Activated naive CD4-positive, alpha-beta T cell treated with anti-CD3 and anti-CD28 coated beads, Interleukin-2, amount 50 U/mL, for 16 hours (primary cell): ENCODE measurements around the gene TMEM8B.

ENCODE experiments used
- DNase-seq: peaks from one replicate; pipeline ENCODE4 v3.0.0-alpha.2; 2020

Gene TMEM8B, protein sequence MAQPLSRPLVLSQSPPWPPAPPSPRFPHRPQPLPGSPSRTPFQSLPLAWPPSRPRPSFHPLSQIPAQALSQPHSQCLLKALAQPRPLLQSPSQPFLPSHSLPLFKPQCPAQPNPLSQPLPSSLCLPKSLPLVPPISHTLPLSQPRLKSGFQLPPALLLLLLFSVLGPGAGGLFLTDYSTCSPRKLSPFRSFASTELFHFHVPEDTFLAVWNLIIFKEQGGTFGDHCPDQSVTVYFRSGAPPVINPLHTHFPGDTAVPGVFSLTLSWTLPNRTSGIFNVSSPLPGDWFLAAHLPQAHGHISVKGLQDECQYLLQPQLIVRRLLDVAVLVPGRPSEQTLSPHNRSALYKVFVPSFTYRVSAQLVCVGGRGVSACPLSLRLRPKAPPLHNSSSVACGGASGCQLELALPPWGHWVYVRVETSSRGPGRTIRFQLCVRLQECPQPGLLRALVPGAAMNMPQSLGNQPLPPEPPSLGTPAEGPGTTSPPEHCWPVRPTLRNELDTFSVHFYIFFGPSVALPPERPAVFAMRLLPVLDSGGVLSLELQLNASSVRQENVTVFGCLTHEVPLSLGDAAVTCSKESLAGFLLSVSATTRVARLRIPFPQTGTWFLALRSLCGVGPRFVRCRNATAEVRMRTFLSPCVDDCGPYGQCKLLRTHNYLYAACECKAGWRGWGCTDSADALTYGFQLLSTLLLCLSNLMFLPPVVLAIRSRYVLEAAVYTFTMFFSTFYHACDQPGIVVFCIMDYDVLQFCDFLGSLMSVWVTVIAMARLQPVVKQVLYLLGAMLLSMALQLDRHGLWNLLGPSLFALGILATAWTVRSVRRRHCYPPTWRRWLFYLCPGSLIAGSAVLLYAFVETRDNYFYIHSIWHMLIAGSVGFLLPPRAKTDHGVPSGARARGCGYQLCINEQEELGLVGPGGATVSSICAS

DNA sequence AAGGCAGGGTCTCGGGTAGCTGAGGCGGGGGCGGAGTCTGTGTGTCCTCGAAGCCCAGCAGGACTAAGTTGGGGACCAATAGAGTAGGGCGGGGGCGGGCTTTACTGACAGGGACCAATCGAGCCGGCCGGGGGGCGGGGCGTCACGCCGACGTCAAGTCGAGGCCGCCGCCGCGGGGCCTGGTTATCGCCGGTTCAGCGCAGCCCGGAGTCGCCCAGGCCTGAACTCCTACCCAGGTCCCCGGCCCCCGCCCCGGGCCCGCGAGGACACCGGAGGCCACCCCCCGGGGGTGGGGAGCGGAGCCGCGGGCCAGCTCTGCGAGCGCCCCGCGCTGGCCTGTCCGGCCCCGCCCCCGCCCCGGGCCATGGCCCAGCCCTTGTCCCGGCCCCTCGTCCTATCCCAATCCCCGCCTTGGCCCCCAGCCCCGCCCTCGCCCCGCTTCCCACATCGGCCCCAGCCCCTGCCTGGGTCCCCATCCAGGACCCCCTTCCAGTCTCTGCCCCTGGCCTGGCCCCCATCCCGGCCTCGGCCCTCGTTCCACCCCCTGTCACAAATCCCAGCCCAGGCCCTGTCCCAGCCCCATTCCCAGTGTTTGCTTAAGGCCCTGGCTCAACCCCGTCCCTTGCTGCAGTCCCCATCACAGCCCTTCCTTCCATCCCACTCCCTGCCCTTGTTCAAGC is at the start of gene TMEM8B:
TSS of gene TMEM8B (plus strand) at position 145 of the 680 bp plus-strand sequence. CDS start at position 365, 220 bp downstream.
- peak; percentile 97 for DNase-seq

DNA sequence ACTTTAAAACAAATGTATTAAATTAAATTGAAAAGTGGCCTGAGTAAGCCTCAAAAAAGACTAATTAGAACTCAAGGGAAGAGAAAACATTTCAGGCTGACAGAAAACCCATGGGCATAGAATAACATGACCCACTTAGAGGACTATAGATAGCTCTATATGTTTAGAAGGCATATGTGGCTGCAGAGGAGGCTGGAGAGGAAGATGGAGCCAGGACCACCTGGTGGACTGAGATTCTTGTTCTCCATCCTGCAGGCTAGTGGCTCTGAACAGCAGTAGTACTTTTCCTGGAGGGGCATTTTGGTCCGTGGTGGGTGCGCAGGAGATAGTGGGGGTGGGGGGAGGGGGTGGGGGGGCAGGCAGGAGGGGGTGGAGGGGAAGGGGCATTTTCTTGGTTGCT is 48.0 kb upstream of the TMEM8B start:
- DNase-seq, result no peak

DNA sequence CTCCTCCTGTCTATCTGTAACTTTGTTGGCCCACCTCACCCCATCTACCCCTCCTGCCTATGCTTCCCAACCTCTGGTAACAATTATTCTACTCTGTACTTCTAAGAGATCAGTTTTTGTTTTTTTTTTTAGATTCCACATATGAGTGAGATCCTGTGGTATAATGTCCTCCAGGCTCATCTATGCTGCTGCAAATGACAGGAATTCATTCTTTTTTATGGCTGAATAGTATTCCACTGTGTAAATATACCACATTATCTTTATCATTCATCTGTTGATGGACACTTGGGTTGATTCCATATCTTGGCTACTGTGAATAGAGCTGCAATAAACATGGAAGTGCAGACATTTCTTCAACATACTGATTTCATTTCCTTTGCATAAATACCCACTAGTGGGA is 45.6 kb upstream of the TMEM8B start:
- no peak for DNase-seq

DNA sequence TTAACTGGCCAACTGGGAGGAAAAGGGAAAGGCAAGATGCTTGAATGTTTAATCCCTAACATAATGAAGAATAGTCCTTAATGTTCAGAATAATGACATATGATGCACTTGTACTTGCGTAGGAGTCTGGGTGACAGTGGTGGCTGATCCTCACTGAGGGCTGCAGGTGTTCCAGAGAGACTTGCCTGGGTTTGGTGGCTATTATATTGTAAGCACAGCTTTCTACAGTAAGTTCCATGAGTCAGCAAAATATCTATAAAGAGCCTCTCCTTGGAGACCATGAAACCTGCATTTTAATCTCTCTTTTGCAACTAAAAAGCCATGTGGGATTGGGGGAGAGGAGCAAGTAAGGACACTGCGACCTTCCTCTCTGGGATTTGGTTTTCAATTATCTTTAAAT is 39.5 kb upstream of the TMEM8B start:
- DNase-seq, result no peak

DNA sequence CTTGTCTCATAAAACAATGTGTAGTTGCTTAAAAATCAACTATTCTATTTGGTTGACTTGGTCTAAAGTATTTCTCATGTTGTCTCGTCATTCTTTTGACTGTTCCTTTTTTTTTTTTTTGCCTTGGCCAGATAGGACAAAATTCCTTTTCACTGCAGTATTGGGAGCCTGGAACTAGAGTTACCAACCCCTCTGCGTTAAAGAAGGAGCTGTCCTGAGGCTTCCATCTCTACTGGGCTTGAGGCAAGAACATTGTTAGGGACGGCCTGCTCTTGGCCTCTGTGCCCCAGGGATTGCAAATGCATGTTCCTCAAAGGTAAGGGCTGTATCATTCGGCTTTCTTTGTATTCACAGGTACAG is 39.0 kb upstream of the TMEM8B start:
- DNase-seq, result no peak

DNA sequence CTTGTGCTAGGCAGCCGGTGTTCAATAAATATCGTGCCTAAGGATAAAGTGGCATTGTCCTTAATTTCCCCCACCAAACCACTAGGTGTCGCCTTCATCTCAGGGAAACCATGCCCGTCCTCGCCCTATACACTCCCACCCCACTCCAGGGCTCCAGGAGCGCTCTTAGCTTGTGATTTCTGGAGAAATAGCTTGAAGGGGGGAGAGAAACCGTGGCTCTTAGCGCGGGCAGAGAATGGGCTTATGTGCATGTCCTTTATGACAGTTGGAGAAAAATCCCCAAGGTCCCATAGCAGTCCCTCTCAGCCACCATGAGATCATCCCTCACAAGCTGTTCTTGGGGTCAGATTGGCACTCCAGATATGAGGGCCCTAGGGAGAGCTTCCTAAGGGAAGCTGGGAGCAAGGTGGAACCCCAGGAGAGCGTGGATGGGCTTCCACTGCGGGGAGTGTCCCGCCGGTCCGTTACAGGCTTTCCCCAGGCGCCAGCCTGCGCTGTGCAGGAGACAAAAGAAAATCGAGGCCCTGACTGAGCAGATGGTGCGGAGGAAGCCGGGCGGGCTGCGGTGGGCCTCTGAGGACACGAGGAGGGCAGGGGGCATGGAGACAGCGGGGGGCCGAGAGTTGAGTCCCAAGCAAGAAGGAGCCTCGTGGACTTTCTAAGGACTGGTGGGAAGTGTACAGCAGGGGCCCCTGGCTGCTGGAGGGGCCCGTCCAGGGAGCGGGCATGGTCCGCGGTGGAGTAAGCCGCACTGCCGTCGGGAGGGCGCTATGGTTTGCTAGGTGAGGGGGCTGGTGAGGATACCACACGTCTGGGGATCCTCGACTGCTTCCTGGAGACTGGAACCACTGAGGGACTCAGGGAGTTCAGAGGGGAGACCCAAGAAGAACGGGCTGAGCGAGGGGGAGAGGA is 38.4 kb upstream of the TMEM8B start:
- peak; percentile 44 for DNase-seq

DNA sequence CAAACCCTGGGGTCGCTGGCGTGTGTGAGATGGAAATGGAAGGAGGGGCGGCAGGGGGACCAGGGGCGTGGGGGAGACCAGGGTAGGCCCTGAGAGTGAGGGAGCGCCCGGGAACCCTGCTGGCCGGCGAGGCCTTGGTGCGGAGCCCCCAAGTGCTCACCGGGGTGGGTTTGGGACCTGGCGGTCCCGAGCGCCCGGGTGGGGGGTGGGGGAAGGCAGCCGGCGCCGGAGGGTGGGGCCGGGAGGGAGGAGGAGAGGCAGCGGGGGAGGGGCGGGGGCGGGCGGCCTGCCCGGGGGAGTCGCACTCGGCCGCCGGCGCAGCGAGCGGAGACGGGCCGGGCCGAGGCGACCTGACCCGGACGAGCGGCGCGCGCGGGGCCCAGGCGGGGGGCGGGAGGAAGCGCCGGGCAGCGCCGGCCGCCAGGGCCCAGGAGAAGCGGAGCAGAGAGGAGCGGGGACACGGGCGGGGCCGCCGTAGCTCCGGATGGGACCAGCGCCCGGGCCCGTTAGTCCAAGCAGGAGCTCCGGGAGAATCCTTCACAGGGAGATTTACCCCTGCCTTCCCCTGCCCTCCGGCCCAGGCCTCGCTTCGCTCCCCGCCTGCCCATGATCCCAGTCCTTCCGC is 37.6 kb upstream of the TMEM8B start, which contains the start of gene NPR2:
TSS of gene NPR2 (plus strand) at position 295 of the 625 bp plus-strand sequence. CDS start 818 bp downstream, outside the sequence.
- DNase-seq, result no peak

DNA sequence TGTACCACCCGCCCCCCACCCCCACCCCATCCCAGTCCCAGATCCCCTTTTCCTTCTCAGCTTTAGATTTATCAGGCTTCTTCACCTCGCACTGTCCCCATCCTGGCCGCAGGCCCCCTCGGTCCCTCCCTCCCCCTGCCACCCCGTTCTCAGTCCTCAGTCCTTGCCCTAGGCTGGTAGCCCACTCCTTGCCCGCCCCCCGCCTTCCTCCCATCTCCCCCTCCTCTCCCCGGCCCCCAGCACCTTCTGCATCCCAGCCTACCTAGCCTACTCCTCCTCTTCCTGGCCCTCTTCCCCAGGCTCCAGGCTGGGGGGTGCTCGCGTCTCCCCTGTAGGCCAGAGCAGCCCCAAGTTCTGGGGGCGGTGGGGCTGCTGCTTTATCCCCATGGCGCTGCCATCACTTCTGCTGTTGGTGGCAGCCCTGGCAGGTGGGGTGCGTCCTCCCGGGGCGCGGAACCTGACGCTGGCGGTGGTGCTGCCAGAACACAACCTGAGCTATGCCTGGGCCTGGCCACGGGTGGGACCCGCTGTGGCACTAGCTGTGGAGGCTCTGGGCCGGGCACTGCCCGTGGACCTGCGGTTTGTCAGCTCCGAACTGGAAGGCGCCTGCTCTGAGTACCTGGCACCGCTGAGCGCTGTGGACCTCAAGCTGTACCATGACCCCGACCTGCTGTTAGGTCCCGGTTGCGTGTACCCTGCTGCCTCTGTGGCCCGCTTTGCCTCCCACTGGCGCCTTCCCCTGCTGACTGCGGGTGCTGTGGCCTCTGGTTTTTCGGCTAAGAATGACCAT is 36.8 kb upstream of the TMEM8B start:
- no peak for DNase-seq

DNA sequence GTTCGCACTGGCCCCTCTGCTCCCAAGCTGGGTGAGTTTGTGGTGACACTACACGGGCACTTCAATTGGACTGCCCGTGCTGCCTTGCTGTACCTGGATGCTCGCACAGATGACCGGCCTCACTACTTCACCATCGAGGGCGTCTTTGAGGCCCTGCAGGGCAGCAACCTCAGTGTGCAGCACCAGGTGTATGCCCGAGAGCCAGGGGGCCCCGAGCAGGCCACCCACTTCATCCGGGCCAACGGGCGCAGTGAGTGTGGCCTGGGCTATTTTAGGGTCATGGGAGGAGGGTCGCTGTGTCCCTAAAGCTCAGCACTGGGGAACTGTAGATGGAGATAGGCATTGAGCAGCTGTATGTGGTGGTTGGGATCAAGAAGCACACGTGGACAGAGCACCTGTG is 36.2 kb upstream of the TMEM8B start:
- no peak for DNase-seq

DNA sequence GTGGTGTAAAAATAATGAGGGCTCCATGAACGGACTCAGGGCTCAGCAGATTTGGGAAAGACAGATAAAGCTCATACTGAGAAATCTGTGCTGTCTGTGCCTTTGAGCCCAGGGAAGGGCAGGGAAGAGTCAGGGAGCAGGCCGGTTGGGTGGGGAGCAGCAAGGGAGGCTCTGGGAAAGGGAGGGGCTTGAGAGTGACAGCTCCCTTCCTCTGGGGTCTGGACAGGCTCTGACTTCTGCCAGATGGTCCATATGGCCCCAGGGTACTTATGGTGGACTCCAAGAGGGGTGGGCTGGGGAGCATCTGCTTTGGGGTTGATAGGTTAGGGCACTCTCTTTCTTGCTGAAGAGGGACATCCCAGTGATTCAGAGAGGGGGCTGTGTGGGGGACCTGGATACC is 35.6 kb upstream of the TMEM8B start:
- DNase-seq, result no peak

DNA sequence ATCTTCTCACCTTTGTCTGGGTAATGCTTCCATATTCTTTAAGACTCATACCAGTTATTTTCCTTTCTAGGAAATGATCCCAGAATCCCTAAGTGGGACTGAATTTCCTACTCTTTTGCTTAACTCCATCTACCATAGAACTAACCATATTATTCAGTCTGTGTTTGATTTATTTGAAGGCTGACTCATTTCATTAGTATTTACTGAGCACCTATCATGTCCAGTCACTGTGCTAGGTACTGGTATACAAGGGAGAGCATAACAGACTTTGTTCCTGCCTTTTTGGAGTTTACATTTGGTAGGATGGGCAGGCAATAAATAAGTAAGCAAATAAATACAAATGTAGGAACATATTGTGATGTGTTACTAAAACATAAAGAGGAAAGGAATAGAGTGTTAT is 33.3 kb upstream of the TMEM8B start:
- no peak for DNase-seq

DNA sequence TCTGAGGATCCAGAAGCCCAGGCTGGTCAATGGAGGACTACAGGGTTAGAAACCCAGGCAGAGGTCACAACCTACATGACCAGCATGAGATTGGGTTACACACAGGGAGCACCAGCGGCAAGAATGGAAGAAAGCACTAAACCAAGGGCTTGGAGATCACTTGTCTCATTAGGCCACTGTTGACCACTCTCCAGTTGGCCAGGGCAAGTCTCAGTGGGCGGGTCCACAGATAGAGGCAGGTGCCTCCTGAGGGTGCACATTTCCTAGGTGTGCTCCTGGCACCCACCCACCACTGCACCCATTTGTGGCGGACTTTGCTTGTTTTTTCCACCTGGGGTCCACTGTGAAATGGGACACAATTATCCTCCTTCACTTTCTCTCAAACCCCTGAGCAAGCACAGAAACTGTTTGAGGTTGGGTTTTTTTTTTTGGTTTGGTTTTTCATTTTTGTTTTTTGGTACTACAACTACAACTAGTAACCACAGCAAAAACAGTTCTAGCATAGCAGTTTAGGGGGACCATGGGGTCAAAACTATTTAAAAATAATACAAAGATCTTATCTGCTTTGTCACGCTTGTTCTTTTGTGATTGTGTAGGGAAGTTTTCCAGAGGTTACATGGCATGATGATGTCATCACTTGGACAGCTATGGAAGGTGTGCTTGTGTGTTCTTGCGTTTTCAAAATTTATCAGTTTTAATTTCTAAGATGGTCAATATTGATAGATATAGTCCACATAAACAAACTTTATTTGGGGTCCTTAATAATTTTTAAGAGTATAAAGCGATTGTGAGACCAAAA is 31.5 kb upstream of the TMEM8B start:
- DNase-seq, result no peak

DNA sequence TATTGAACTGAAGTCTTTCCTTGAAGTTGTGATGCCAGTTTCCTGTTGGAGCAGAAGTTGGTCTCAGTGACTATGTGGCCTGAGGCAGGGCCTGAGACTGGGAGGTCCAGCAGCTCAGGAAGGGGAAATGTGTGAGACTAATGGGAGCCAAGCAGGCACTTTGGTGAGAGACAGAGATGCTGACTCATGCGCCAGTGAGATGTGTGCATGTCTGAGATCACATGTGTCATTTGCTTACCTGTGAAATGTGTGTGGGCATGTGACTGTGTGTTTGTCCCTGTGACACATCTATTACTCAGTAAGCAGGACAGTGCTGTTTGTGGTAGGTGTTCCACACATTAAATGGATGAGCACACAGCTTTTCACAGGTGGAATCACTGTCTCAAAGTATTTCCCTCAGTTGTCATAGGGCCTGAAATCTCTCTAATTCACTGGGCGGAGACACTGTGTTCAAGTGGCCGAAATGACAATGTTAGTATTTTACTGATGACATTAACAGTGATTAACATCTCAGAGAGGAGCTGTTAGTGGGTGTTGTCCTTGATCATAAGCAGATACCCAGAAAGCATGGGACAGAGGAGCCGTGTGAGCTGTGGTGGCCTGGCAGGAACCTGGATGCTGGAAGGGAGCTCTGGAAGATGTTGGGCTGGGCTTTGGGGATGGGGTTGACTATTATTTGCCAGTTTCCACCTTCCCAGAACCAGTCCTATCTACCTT is 30.2 kb upstream of the TMEM8B start:
- peak; percentile 63 for DNase-seq

DNA sequence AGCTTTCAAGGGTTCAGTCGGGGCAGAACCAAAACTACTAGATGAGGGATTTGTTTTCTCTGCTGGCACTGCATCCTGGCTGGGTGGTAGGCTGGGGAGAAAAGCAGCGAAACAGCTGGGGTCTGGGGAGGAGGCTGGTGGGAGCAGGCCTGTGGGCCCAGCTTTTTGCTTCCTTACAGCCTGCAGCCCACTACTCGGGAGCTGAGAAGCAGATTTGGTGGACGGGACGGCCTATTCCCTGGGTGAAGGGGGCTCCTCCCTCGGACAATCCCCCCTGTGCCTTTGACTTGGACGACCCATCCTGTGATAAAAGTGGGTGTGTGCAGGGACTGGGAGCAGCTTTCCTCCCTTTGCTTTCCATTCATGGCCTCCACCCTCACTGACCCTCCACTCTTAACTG is 28.5 kb upstream of the TMEM8B start:
- no peak for DNase-seq

DNA sequence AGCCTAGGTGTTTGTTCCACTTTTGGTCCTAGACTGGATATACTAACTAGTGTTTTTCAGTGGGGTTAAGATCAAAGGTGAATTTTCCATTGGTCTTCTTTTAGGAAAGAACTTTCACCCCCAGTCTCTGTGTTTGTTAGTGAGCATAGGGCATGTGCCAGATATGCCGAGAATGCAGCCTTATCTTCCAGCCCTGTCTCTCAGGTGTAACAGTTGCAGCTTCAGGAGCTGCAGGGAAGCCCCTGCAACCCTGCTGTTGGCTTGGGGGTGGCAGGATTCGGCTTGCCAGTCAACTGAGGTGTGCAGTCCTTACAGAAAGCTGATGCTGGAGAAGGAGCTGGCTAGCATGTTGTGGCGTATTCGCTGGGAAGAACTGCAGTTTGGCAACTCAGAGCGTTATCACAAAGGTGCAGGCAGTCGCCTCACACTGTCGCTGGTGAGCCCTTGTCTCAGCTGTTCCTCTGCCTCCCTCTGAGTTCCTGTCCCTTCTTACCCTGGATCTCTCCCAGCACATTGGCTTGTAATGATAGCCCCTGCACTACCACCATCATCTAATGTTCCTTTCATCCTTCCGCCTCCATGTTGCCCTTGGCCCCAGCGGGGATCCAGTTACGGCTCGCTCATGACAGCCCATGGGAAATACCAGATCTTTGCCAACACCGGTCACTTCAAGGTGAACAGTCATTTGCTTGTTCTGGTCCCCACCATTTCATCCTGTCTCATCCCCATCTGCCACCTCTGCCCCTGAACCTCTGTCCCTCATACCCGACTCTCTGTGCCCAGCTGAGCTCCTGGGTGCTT is 27.5 kb upstream of the TMEM8B start:
- DNase-seq, result no peak

DNA sequence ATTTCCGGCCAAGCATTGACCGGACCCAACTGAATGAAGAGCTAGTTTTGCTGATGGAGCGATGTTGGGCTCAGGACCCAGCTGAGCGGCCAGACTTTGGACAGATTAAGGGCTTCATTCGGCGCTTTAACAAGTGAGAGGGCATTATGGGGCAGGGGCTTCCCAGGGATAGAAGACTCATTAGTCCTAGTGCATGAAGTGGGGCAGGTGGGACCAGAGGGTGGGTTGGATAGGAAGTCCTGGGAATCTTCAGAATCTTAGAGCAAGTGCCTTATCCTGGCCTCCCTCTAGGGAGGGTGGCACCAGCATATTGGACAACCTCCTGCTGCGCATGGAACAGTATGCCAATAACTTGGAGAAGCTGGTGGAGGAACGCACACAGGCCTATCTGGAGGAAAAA is 22.9 kb upstream of the TMEM8B start:
- no peak for DNase-seq

DNA sequence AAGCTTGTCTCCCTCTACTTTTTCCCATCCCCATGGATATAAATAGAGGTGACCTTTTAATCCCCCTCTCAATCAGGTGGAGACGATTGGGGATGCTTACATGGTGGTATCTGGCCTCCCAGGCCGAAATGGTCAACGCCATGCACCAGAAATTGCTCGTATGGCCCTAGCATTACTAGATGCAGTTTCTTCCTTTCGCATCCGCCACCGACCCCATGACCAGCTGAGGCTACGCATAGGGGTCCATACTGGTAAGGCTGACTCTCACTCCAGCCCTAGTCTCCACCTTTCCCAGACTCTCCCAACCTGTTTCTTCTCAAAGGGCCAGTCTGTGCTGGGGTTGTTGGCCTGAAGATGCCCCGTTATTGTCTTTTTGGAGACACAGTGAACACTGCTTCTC is 20.6 kb upstream of the TMEM8B start:
- DNase-seq, result no peak

DNA sequence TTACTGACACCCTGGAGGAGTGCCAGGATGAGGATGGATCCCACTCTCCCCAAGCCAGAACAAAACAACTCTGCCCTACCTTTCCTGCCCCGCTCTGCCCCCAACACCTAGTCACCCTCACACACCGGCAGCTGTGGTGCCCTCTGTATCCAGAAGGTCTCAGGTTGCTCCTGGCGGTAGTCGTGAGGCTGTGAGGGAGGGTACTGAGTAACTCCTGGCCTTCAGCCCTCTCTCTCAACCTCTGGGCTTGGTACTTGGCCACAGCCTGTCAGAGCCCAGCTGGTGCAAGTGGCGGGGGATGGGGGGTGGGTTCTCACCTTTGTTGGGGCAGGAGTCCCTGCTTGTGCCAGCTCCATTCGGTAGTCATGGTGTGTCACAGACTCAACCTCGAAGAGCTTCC is 18.9 kb upstream of the TMEM8B start:
- DNase-seq, result no peak
